GM19372 (cell line): ENCODE data around the gene AVPR1B.

Experiments used
- ATAC-seq: cut with Tn5 transposase; IDR thresholded peaks from one replicate; pipeline ENCODE4 v1.9.1; 2021; ENCODE audit warnings: mild to moderate bottlenecking, low read depth, moderate library complexity; ENCODE audit not compliant: unreplicated experiment

The AVPR1B gene, protein sequence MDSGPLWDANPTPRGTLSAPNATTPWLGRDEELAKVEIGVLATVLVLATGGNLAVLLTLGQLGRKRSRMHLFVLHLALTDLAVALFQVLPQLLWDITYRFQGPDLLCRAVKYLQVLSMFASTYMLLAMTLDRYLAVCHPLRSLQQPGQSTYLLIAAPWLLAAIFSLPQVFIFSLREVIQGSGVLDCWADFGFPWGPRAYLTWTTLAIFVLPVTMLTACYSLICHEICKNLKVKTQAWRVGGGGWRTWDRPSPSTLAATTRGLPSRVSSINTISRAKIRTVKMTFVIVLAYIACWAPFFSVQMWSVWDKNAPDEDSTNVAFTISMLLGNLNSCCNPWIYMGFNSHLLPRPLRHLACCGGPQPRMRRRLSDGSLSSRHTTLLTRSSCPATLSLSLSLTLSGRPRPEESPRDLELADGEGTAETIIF

DNA sequence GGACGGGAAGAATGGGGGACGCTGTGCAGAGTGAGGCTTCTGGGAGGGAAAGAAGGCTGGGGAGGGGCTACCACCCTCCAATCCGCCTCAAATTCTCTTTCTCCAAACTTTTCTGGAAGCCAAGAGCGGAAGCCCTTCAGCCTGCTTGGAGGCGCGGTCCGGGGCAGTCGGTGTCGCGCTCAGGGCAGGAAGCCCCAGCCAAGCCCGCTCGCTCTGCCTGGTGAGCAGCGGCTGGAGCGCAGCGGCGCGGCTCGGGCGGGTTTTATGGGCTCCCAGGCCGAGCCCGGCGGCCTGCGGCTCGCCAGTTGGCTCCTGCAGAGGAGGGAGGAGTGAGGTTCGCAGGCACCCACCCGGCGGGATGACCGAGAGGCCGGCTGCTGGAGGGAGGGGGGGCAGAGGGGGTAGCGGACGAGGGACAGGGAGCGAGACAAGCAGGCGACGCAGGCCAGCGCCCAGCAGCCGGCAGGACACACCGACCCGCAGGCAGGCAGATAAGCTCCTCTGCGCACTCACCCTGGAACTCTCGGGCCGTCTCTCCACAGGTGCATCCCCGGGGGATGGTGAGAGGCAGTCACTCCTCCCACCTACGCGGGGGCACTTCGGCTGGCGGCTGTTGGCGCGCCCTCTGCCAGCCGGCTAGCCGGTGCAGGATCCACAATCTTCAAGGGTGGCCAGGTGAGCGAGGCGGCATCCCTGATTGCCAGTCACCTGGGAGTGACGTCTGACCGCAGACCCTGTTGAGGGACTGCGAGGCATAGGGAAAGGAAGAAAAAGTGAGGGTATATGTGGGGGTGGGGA, at the start of gene AVPR1B:
Gene AVPR1B (minus strand): TSS at position 238 of the 798 bp plus-strand sequence. CDS start 498 bp downstream, outside the sequence.
- ATAC-seq = no peak

GRCh38 chr1:206145771-206146290, 28.6 kb upstream of the AVPR1B start:
- no peak for ATAC-seq

- ATAC-seq = no peak
Observed at GRCh38 chr1:206144605-206145004, 27.4 kb upstream of the AVPR1B start.

- no peak for ATAC-seq
Observed at GRCh38 chr1:206143537-206144172, 26.5 kb upstream of the AVPR1B start.

- no peak for ATAC-seq
Observed at GRCh38 chr1:206142770-206143169, 25.6 kb upstream of the AVPR1B start.

GRCh38 chr1:206142011-206142410, 24.8 kb upstream of the AVPR1B start:
- no peak for ATAC-seq

GRCh38 chr1:206136241-206136640, 19.1 kb upstream of the AVPR1B start:
- no peak for ATAC-seq

DNA sequence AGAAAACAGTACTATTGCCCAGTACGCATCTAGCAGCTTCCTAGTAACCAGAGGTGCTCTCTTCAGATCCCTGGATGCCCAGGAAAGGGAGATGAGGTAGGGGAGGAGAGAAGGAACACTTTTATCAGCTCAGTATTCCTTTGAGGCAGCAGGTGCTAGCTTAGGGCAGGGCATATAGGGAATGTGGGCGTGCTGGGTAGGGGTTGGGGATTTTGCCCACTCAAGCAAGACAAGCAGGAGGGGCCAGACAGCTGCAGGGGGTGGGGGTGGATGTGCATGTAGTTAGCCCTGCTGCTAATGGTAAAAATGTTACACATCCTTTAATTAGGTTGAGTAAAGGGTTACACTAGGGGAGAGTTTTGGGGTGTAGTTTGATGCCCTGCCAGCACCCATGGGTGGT, 18.1 kb upstream of the AVPR1B start:
- ATAC-seq = no peak

DNA sequence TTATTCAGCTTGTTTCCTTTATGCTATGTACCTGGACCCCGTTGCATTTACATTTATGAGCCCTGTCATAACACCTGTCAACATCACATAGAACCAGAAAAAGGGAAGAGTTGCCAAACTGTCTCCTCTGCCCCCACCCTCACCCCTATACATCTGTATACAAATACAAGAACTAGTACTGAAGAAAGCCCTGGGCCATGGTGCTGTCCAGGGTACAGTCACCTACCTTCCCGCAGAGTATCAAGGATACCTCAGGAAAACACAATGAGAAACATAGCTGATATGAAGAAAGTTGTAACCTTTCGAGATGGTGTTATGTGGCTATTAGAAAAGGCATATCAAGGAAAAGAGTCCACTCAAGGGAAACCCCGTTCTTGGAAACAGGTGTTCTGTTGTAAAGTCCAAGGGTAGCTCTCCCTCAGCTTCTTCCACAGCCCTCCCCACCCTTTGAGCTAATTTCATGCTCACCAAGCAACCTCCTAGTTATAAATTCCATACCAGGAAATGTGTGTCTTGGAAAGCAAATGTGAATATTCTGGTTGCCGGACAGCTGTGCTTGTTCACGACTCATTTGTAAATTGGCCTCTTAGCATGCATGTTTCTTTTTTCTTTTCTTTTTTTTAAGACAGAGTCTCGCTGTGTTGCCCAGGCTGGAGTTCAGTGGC, 16.7 kb upstream of the AVPR1B start:
- no peak for ATAC-seq

DNA sequence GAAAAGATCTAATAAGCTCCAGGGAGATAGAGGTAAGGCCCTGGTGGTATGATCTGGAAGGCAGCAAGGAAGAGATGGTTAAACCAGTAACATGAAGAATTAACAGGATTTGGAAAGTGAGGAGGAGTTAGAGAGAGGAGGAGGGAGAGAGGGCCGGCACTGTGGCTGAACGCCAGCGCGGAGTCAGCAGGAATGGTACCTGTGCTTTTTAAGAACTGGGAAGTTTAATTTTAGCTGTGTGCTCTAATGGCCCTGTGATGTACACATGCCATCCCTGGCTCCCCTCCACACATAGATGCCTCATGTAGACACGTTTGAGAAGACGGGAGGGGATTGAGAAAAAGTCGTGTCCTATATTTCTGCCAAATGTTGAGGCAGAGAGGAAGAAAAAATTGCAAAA, 13.8 kb upstream of the AVPR1B start:
- no peak for ATAC-seq

- no peak for ATAC-seq
Observed at GRCh38 chr1:206128196-206128595, 11.0 kb upstream of the AVPR1B start.

- no peak for ATAC-seq
Observed at GRCh38 chr1:206127336-206127735, 10.1 kb upstream of the AVPR1B start.

- no peak for ATAC-seq
Observed at GRCh38 chr1:206125346-206125745, 8.2 kb upstream of the AVPR1B start.

DNA sequence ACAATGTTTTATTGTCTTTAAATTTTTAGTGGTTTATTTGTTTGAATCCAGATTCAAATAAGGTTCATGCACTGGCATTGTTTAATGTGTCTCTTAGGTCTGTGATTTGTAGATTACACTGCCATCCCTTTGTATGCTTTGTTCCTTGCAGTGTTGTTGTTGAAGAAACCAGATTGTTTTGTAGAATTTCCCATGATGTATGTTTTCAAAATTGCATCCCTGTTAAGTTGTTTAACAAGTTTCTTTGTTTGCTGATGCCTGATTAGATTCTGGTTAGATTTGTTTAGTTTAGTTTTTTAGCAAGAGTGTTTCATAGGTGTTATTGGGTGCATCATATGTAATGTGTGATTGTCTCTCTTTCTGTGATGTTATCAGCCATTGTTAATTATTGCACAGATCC, 5.5 kb upstream of the AVPR1B start:
- ATAC-seq = no peak

DNA sequence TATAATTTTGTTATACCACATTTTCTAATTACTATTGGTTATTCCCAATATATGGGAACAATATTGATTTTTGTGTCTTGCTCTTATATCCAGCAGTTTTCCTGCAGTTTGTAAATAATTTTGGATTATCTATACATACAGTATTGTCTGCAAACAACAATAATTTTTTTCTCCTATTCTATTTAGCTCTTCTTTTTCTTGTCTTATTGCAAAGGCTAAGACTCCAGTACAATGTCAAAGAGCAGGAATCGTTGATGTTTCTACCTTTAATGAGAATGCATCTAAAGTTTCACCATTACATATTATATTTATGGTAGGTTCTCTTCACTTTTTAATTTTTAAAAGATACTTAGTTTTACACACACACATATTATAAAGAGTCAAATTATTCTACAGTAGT, 4.1 kb upstream of the AVPR1B start:
- ATAC-seq = no peak

DNA sequence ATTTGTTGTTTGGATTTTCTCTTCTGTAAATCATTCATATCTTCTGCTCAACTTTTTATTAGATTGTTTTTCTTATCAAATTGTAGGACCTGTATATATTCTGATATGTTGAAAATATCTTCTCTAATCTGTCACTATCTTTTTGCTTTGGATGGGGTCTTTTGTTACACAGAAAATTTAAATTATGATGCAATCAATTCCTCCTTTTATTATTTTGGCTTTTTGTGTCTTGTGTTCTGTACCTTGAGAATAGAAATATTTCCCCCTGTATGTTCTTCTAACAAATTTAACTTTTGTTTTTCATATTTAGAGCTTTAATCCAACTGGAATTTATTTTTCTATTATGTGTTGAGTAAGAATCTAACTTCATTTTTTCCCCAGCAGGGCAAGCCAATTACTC, 3.2 kb upstream of the AVPR1B start:
- ATAC-seq = no peak

DNA sequence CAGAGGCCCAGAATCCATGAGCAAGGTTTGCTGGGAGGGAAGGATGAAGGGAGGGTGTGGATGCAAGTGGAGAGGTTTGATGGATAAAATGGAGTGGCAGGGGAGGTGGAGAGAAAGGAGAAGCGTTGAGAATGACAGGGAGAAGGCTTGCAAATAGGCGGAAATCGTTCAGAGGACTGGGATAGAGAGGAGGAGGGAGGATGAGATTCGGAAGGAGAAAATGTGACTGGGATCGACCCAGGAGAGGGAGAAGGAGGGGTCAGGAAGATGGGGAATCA, 376 bp downstream of the AVPR1B start:
- no peak for ATAC-seq

DNA sequence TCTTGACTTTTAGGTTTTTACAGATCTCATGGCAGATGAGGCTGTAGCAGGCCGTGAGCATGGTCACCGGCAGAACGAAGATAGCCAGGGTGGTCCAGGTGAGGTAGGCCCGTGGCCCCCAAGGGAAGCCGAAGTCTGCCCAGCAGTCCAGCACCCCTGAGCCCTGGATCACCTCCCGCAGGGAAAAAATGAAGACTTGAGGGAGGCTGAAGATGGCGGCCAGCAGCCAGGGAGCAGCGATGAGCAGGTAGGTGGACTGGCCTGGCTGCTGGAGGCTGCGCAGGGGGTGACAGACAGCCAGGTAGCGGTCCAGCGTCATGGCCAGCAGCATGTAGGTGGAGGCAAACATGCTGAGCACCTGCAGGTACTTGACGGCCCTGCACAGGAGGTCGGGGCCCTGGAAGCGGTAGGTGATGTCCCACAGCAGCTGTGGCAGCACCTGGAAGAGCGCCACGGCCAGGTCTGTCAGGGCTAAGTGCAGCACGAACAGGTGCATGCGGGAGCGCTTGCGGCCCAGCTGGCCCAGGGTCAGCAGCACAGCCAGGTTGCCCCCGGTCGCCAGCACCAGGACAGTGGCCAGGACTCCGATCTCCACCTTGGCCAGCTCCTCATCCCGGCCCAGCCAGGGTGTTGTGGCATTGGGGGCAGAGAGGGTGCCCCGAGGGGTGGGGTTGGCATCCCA, 856 bp downstream of the AVPR1B start:
- ATAC-seq = no peak

DNA sequence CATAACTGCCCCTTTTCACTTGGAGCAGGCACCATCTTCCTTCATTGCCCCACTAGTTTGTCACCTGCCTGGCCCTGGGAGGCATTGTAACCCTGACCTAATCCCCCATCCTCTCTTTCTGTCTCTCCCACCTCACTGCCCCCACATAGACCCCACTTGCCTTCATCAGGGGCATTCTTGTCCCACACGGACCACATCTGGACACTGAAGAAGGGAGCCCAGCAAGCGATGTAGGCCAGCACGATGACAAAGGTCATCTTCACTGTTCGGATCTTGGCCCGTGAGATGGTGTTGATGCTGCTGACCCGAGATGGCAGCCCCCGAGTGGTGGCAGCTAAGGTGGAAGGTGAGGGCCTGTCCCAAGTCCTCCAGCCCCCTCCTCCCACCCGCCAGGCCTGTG, 1.4 kb downstream of the AVPR1B start:
- no peak for ATAC-seq
